K562 (cell line): ENCODE results near the gene ARFGEF2.

ENCODE experiments used
- POLR2A ChIP-seq: fragments of 450-650 bp; conservative IDR thresholded peaks from 2 replicates; pipeline ENCODE4 v1.6.1; 2016
- POLR2G ChIP-seq: fragments of 200-400 bp; formaldehyde crosslinking; IDR thresholded peaks from 2 replicates; pipeline ENCODE4 v1.6.1; 2017; ENCODE audit warnings: low read depth, mild to moderate bottlenecking, antibody characterized with exemption, low read length, moderate library complexity
- YY1 ChIP-seq, 3 experiments: IDR thresholded peaks; 2 replicates each; pipeline ENCODE4 v1.6.1; 2011; ENCODE audit warnings: low read length in 2 of 3, mild to moderate bottlenecking in 2 of 3, moderate library complexity in 2 of 3, borderline replicate concordance in 1 of 3, control low read depth in 1 of 3, low read depth in 1 of 3; ENCODE audit not compliant: insufficient read depth in 3 of 3, insufficient replicate concordance in 2 of 3, control insufficient read depth in 1 of 3, insufficient read length in 1 of 3; ENCODE audit errors: extremely low read depth in 1 of 3
- ZKSCAN8 ChIP-seq: fragments of 200-800 bp; sonication (Bioruptor generic); IDR thresholded peaks from 2 replicates; pipeline ENCODE4 v1.6.1; 2016; ENCODE audit warnings: missing genetic modification characterization, missing compliant biosample characterization
- TF ChIP-seq, protein P1 (sequence below), 3 experiments: IDR thresholded peaks in 2 of 3; conservative IDR thresholded peaks in 1 of 3; 2 replicates each; pipeline ENCODE4 v1.5.1; 2011 to 2012; ENCODE audit warnings: low read length in 3 of 3, mild to moderate bottlenecking in 3 of 3, control low read depth in 2 of 3, improper control_type of control experiment in 1 of 3, inconsistent platforms in 1 of 3, low read depth in 1 of 3, mixed read lengths in 1 of 3, moderate library complexity in 1 of 3; ENCODE audit not compliant: insufficient read depth in 2 of 3

DNA sequence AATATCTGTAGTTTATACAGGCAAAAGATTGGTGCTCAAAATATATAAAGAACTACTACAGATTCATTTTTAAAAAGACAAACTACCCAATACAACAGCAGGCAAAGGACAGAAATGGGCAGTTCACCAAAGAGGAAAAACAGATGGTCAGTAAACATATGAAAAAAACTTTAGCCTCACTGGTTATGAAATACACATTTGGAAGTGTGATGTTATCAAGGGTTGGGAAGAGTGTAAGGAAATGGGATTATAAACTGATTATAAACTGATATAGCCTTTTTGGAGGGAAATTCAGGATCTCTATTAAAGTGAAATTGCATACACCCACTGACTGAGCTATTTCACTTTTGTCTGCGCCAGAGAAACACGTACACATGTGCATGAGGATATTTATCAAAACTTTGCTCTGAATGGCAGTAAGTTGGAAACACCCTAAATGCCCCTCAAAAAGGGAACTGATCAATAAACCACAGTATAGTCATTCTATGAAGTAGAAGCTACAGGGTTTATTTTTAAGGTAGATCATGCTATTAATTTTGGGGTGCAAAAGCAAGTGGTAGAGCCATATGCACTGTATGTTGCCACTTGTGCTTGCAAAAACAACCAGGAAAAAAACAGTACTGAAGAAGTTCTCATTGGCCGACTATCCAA lies 32.2 kb upstream of the ARFGEF2 start:
- TF ChIP-seq YY1 (IDR thresholded peaks at IDR 0.05; ENCODE audit: borderline replicate concordance in 1 of 3, control insufficient read depth in 1 of 3, extremely low read depth in 1 of 3, insufficient read depth in 3 of 3, insufficient read length in 1 of 3, insufficient replicate concordance in 2 of 3, low read depth in 1 of 3, low read length in 2 of 3) (no peak), ZKSCAN8 (CRISPR knock-in tag) (no peak), POLR2A (no peak), POLR2G (no peak)
- TF ChIP-seq, protein P1, sequence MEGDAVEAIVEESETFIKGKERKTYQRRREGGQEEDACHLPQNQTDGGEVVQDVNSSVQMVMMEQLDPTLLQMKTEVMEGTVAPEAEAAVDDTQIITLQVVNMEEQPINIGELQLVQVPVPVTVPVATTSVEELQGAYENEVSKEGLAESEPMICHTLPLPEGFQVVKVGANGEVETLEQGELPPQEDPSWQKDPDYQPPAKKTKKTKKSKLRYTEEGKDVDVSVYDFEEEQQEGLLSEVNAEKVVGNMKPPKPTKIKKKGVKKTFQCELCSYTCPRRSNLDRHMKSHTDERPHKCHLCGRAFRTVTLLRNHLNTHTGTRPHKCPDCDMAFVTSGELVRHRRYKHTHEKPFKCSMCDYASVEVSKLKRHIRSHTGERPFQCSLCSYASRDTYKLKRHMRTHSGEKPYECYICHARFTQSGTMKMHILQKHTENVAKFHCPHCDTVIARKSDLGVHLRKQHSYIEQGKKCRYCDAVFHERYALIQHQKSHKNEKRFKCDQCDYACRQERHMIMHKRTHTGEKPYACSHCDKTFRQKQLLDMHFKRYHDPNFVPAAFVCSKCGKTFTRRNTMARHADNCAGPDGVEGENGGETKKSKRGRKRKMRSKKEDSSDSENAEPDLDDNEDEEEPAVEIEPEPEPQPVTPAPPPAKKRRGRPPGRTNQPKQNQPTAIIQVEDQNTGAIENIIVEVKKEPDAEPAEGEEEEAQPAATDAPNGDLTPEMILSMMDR (IDR thresholded peaks at IDR 0.05 in 2 of 3, conservative IDR thresholded peaks at IDR 0.05 in 1 of 3; ENCODE audit: insufficient read depth in 2 of 3, low read depth in 1 of 3, low read length in 3 of 3): no peak
